Measurements from ENCODE around the gene MYH13.

DNA sequence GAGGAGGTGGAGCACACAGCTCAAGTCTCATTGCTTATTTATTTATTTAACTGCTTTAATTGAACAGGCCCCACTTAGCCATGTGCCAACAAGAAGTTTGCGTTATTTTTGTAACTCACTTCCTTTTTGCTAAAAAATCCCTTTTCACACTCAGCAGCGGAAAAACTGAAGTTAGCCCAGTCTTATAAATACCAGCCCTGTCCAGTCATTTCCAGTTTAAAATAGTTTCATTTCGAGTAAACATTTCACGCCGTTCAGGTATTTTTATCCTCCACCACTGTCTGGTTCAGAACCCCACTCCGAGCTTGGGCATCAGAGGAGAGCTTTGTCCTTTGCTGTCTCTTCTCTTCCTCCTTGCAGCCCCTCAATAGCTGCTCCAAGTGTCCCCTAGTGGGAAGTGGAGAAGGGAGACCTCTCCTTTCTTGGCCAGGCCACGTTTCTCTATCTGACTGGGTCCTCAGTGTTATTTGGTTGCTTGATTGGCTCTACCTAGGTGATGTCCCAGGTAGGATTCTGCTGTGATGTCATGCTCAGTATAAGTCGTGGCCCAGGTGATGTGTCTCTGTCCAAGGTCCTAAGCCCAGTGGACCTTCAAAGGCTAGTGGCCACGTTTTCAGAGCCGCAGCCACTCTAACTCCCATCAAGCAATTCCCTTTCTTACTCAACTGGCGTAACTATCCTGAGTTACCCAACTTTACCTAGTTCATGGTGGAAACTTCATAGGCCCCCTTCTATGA, 121.4 kb downstream of the MYH13 start:
- TF ChIP-seq SP1 (IDR thresholded peaks at IDR 0.05) = no peak
- TF ChIP-seq FOXK2 (IDR thresholded peaks at IDR 0.05) = no peak
- no peak for TF ChIP-seq ARNT (IDR thresholded peaks at IDR 0.05)
- TF ChIP-seq ELF4 (IDR thresholded peaks at IDR 0.05) = no peak
- no peak for TF ChIP-seq FOXM1 (IDR thresholded peaks at IDR 0.05; ENCODE audit: borderline replicate concordance)
- TF ChIP-seq TARDBP (IDR thresholded peaks at IDR 0.05) = no peak
- no peak for TF ChIP-seq FOXA1 (IDR thresholded peaks at IDR 0.05)
- TF ChIP-seq L3MBTL2 (conservative IDR thresholded peaks at IDR 0.05) = no peak
- TF ChIP-seq, protein P1, sequence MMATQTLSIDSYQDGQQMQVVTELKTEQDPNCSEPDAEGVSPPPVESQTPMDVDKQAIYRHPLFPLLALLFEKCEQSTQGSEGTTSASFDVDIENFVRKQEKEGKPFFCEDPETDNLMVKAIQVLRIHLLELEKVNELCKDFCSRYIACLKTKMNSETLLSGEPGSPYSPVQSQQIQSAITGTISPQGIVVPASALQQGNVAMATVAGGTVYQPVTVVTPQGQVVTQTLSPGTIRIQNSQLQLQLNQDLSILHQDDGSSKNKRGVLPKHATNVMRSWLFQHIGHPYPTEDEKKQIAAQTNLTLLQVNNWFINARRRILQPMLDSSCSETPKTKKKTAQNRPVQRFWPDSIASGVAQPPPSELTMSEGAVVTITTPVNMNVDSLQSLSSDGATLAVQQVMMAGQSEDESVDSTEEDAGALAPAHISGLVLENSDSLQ (IDR thresholded peaks at IDR 0.05) = no peak

All from HEK293T (cell line).